HG03159 (cell line): ENCODE measurements around the gene MAPK8IP3.

ENCODE experiments used
- ATAC-seq: cut with Tn5 transposase; IDR thresholded peaks from one replicate; pipeline ENCODE4 v1.9.1; 2021; ENCODE audit warnings: mild to moderate bottlenecking, moderate library complexity; ENCODE audit not compliant: unreplicated experiment

The MAPK8IP3 gene

DNA sequence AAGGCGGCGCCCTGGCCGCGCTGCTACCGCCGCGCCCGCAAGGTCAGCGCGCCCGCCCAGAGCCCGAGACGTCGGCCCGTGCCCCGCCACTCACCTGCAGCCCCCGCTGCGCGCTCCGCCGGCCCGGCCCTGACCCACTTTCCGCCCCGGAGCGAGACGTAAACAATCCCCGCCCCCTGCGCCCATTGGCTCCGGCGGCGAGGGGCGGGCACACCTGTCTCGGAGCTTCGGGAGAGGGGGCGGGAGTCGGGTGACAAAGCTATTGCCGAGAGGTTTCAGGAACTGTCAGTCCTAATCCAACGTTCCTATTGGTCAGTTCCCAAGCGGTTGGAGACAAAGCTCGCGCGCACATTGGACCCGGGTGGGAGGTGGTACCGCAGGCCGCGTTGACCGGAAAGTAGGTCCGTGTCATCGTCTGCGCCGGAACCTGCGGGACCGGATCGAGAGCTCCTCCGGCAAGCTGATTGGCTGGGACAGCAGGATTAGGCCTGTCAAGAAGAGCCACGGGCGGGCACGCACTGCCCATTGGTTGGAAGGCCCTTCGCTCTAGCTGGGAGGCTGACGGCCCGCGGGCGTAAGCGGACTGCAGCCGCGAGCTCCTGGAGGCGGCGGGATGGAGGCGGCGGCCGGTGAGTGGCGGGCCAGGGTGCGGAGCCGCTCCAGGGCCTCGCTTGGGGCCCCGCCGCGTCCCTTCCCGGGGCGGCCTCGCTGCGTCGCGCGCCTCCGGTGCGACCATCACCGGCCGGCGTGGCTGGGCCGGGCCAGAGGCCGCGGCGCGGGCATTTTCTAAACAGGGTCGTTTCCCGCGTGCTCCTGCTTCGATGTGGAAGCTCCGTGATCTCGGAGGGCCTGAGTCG lies 76.6 kb downstream of the MAPK8IP3 start, which contains the start of the genes NUBP2 and SPSB3:
Gene NUBP2 (plus strand): TSS at position 553 of the 857 bp plus-strand sequence. CDS start 61 bp downstream, at position 614.
Gene SPSB3 (minus strand): TSS at position 164 of the 857 bp plus-strand sequence. CDS start 1,088 bp downstream, outside the sequence.
- ATAC-seq, result peak; percentile 87

DNA sequence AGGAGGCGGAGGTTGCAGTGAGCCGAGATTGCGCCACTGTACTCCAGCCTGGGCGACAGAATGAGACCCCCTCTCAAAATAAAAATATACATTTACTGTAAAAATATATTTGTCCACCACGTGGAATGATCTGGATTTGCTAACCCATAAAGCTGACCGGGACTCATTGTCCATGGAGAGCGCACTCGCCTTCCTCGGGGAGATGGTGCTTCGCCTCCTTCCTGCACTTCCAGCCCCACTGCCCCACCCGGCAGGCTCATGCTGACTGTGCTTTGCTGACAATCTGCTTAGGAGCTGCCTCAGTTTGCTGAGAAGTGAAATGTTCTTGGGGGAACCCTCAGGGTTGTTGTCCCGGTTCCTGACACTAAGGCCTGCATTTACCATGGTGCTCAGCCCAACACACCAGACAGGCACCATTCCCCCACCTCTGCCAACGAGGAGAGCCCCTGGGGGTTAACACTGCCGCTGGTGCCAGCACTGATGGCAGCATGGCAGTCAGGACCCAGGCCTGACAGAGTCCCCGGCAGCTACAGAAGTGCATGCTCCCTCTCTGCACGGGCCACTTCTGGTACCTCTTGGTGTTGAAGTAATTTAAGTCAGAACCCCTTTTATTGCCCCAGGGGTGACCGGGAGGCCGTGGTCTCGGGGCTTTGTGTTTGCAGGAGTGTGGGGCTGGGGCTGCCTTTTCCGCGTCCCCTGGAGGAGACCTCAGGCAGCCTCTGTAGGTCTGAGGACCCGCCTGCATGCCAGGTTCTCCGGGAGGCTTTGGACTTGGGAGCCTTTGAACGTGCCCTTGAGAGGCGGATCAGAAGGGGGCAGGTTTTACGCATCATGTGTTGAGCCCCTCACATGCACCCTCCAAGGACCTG lies 79.2 kb downstream of the MAPK8IP3 start:
- no peak for ATAC-seq

DNA sequence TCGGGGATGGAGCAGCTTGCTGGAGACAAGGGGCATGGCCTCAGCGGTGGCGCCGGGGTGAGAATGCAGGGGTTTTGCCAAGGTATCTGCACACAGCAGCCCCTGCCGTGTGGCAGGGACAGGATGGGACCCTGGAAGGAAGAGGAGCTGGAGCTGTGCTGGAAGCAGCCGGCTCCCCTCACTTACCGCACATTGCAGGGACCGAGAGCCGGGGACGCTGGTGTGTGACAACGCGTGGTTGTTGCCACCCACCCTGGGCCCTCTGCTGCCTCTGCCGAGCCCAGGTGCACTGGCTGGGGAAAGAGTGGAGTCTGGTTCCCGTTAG lies 79.8 kb downstream of the MAPK8IP3 start:
- ATAC-seq, result no peak

- no peak for ATAC-seq
Observed at GRCh38 chr16:1786242-1787055, 80.5 kb downstream of the MAPK8IP3 start.

GRCh38 chr16:1787056-1787321 lies 81.0 kb downstream of the MAPK8IP3 start:
- ATAC-seq, result no peak

DNA sequence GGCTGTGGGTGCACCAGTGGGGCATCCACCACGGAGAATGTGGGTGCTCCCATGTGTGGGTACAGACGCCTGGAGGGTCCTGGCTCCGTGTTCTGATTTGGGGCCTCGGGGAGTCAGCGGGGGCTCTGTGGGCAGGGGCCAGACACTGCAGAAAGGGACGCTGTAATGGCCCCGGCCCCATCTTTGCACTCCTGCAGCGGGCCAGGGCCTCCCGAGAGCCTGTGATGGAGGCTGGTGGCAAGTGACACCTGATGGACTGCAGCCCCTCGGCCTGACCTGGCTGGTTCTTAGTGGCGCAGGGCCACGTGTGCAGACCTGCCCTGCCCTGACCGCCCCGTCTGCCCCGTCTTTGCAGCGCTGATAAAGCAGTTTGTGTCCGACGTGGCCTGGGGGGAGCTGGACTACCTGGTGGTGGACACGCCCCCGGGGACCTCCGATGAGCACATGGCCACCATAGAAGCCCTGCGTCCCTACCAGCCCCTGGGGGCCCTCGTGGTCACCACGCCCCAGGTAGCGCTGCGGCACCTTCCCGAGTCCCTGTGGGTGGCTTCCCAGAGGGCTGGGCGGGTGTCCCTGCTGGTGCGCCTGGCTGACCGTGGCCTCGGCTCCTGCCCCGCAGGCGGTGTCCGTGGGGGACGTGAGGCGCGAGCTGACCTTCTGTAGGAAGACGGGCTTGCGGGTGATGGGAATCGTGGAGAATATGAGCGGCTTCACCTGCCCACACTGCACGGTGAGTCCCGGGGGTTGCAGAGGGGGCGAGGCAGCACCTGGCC lies 81.5 kb downstream of the MAPK8IP3 start:
- no peak for ATAC-seq

GRCh38 chr16:1788095-1788707 lies 82.2 kb downstream of the MAPK8IP3 start:
- ATAC-seq, result no peak

GRCh38 chr16:1788708-1789100 lies 82.7 kb downstream of the MAPK8IP3 start:
- no peak for ATAC-seq

DNA sequence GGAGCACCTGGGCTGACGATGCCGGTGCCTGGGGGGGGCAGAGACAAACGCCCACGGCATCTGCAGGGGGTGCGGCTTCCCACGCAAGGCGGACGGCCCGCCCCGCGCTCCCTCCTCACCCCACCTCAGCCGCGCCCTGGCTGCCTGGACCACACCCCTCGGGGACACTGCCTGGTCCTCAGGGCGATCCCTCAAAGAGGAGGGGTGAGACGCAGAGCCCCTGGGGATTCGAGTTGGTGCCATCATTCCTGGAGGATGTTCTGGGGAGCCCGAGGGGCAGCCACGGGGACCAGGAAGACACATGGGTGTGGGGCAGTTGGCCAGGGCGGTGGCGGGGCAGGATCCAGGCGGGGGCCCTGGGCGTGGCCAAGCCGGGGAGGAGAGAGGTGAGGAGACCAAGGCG lies 83.6 kb downstream of the MAPK8IP3 start:
- no peak for ATAC-seq

- ATAC-seq, result no peak
Observed at GRCh38 chr16:1790261-1790610, 84.2 kb downstream of the MAPK8IP3 start.

GRCh38 chr16:1790611-1791255 lies 84.7 kb downstream of the MAPK8IP3 start:
- no peak for ATAC-seq

GRCh38 chr16:1791256-1791942 lies 85.4 kb downstream of the MAPK8IP3 start:
- no peak for ATAC-seq

GRCh38 chr16:1791943-1792812 lies 86.2 kb downstream of the MAPK8IP3 start:
- no peak for ATAC-seq

DNA sequence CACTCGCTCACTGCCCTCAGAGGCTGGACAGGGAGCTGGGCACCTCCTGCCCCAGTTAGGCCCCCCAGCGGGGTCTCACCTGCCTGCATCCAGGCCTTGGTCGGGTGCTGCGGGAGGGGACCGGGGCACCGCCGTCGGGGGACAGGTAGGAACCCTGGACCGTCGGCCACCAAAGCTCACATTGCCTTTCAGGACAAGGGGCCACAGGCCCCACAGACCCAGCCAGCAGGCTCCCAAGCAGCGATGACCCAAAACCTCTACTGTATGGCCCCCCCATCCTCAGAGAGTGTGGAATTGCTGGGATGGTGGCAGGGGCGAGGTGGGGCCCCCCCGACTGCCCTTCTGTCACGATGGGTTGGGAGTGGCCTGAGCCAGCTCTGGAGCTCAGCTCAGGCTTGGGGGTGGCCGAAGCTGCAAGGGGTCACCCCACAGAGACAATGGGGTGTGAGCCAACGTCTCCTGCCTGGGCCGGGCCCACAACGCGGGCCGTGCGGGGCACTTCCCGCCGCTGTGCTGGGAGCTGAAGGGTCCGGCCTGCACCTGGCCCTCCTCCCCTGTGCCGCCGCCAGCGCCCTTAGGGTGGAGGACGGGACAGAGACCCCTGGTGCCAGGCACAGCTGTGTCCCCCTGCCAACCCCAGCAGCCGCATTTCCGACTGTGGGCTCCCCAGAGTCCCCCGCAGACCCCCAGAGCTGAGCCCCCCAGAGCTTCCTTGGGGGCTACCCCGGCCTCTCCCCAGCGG lies 87.0 kb downstream of the MAPK8IP3 start:
- no peak for ATAC-seq

GRCh38 chr16:1793578-1794220 lies 87.7 kb downstream of the MAPK8IP3 start, which contains the start of gene IGFALS:
Gene IGFALS, minus strand, starts transcription at chr16:1793705. Its CDS starts 53 bp downstream, at chr16:1793652.
- no peak for ATAC-seq

DNA sequence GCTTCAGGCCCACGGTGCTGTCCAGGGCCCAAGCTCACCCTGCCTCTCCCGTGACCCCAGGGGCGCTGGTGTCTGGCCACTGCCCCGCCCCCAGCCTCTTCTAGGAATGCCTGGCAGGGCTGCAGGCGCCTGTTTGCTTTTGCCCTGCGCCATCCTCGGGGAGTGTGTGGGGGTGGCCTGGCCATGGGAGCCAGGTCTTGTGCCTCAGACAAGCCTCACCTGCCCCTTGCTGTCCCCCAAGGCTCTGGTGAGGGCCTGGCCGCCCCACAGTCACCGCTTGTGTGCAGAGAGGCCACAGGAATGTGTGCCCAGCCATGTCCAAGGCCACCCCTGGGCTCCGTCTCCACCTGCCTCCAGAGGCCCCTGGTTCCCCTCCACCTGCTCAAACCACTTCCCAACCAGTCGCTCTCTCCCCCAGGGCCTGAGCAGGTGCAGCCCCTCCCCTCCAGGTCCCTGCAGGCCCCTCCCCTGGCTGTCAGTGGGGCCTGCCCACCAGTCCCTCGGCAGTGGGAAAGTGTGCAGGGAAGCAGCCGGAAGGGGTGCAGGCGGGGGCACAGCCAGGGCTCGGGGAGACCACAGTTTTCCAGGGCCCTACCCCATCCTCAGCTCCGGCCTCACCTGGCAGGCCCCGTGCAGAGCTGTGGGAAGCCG lies 88.4 kb downstream of the MAPK8IP3 start:
- no peak for ATAC-seq
